Occipital lobe (tissue), 2 donors: Measurements from ENCODE around the gene TRAF3. TPM values are rescaled to one million over a fixed set of nuclear protein-coding genes. Genes with fewer than 3 reads are reported as not detected.
"Not testable (repeated sequence)": the region's sequence is repeated elsewhere in the genome, so short reads cannot be mapped to it uniquely, and the experiment has no call there.

Experiments
- DNase-seq: peaks from one replicate; lab custom pipeline; 2025; lab: John Stamatoyannopoulos, UW
- total RNA-seq: library from RNA; depleted of rRNA; stranded (reverse); fragments of >200 nt; gene quantifications from one replicate; pipeline ENCODE4 v1.2.3, GENCODE V29; 2014

The TRAF3 gene
- total RNA-seq, 1 donor from 2014 or later, result 20.1 TPM

DNA sequence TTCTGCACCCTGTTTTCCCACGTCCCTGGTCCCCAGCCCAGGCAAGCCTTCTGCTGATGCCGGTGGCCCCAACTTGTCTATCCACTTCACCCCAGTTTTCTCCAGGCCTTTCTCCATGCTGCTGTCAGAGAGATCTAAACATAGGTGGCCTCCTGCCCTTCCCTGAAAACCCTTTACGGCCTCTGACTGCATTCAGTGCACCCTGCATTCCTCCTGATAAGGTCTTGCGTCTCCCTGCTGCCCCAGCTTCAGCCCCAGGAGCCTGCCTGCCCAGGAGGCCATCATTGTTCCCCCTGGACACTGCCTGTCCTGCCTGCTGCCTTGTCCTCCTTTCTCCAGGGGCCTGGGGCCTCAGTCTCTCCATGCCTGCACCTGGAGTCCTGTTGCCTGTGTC lies 29.8 kb downstream of the TRAF3 start:
- no peak for DNase-seq

DNA sequence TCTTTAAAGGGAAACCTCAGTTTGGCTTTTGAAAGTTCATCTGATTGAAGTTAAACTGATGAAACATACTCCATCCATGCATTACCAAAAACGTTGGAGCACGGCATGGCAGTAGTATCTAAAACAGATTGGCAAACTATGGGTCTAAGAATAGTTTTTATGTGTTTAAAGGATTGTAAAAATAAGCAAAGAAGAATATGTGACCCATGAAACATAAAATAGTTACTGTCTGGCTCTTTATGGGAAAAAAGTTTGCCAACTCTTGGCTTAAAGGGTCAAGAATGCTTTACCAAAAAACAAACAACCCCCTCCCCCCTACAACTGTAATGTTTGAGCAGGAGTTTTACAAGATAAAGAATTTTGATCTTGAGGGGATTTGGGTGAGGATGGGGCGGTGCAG lies 32.6 kb downstream of the TRAF3 start:
- DNase-seq, result no peak

DNA sequence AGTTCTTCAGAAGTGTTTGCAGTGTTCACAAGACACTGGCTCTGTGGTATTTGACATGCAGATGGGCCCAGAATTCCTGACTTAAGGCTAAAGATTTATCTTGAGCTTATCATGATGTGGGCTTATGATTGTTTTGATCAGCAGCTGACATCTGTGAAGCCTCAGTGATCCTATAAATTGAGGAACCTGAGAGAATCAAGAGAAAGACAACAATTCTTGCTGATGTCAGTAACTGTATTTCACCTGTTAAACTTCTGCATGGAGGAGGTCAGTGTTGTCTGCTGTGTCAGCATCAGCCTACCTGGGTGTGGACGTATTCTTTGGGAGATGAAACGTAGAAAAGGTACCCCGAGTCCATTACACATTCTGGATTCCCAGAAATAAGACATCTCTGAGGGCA lies 33.3 kb downstream of the TRAF3 start:
- no peak for DNase-seq

DNA sequence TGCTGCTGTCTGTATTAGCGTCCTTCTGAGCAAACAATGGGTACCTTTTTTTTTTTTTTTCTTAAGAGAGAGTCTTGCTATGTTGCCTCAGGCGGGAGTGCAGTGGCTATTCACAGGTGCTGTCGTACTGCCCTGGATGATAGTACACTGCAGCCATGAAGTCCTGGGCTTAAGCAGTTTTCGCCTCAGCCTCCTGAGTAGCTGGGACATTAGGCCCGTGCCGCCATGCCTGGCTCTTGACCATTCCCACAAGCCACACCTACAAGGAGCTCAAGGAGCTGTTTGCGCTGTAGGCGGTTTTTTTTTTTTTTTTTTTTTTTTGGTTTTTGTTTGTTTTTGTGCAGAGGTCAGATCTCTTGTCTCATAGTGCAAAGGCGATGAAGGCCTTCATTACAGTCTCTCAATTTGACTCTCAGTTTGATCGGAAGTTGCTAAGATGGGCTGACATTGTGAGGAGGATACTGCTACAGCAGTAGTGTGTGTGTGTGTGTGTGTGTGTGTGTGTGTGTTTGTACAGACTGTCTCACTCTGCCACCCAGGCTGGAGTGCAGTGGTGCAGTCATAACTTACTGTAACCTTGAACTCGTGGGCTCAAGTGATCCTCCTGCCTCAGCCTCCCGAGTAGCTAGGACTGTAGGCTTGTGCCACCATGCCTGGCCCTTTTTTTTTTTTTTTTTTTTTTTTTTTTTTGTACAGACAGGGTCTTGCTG lies 34.2 kb downstream of the TRAF3 start:
- no peak for DNase-seq

DNA sequence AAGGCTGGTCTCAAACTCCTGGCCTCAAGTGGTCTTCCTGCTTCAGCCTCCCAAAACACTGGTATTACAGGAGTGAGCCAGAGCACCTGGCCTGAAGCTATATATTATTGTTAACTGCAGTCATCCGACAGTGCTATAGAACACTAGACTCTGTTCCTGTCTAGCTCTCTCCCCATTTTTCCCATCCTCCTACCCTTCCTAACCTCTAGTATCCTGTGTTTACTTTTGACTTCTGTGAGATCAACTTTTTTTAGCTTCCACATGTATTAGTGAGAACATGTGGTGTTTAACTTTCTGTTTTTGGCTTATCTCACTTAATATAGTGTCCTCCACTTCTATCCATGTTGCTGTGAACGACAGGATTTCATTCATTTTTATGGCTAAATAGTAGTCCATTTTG lies 34.7 kb downstream of the TRAF3 start:
- DNase-seq, result no peak

DNA sequence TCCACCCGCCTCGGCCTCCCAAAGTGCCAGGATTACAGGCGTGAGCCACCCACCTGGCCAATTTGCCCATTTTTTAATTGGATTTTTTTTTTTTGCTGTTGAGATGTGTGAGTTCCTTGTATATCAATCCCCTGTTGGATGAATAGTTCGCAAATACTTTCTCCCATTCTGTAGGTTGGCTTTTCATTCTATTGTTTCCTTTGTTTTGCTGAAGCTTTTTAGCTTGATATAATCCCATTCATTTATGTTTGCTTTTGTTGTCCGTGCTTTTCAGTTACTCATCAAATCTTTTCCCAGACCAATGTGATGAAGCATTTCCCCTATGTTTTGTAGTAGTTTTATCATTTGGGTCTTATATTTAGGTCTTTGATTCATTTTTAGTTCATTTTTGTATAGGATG lies 36.4 kb downstream of the TRAF3 start:
- DNase-seq, result no peak

DNA sequence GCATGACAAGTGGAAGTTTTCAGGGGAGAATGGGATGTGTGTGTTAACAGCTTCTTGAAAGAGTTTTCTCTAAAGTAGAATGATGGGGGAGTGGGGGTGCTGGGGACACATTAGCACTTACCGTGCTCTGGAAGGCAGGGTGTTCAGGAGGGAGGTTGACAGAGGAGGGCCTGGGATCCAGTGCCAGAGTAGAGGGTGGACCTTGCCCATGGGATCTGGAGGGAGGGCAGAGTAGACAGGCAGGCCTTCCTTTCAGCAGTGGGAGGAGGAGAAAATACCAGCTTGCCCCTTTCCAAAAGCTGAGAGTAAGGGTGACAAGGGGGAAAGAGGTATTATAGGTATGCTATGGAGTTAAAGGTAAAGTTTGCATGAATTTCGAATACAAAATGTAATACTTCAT lies 40.1 kb downstream of the TRAF3 start:
- DNase-seq, result no peak

DNA sequence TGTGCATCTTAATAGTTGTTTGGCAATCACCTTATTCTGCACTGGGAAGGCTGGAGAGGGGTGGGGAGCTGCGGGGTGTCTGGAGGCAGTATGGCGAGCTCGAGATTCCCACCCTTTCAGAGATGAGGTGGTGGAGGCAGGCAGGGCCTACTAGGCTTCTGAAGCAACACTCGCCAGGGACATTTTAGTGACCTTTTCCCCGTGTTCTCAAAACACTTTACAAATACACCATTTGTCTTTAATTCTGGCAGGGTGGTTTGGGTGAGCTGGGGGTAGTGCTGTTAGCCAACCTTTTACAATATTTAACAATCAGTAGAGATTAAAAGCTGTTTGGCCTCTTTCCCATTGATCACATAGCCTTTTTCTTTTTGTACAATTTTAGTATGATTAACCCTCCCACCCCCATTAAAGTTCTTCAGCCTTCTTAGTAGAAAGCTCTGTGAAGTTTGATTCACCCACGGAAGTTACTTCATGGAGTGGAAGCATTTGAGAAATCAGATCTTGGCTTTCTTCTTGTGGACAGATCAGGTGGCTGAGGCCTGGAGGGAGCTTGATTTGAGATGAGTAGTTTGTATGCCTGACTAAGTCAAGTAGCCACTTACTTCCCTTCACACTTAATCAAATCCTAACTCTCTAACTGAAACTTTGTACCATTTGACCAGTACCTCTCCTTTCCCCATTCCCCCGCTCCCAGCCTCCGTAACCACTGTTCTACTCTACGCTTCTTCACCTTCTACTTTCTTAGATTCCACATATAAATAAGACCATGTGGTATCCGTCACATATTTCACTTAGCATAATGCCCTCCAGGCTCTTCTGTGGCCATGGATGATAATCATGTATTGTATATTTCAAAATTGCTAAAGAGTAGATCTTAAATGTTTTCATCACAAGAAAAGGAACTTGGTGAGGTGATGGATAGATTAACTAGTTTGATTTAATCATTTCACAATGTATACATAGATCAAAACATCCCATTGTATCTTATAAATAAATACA lies 41.0 kb downstream of the TRAF3 start:
- no peak for DNase-seq

DNA sequence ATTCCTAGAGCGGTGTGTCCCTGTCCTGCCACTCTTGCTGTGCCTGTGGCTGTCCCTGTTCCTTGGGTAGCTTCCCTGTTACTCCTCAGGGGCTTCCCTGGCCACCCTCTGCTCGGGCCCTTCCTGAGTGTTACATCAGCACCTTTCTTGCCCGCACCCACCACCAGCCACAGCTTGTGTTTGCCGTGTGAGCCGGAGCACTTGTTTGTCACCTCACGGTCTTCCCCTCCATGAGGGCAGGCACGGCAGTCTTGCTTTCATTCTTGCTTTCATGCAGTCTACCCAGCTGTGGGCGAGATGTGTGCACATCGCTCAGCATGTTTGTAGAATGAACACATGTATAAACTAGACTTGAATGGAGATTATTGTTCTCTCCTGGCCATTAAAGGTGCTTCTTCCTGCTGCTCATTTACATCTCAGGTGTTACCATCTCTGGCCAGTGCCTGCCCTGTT lies 42.0 kb downstream of the TRAF3 start:
- no peak for DNase-seq

DNA sequence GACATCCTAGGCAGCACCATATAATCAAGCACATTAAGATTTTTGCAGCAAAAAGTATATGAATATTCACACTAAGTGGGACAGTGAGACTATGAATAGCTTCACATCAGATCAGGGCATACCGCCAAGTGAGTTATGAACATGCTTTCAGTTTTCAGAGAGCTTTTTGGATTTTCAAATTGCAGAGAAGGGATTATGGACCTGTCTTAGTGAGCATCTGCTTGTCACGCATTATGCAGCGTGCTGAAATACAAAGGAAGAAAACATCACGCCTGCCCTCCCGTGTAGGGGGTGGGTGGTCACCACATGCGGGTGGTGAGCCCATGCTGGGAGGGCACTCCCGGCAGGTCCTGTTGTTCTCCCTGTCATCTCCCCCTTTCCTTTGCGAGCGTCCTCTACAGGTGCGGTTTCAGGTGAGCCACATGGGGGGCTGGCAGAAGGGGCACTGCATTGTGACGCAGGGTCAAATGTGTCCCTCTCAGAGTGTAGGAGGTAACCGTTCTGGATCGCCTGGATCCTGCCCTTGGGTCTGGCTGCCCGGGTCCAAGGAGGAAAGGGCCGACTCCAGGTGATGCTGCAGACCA lies 42.6 kb downstream of the TRAF3 start:
- DNase-seq, result no peak

DNA sequence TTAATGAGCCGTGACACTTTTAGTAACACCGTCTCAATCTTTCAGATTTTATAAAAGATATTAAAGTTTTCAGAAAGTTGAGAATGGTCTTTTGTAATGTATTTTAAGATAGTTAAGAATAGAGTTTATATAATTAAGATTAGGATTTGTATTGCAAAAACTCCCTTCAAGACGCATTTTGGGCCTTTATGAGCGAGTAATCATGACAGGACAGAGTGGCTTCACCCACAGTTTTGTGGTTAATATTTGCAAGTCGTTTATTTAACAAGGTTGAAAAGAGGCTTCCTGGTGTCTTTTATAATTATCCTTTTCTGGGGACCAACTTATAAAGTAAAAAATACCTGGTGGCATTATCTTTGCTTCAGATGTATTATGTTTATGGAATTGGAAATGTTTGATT lies 44.0 kb downstream of the TRAF3 start:
- DNase-seq, result no peak

DNA sequence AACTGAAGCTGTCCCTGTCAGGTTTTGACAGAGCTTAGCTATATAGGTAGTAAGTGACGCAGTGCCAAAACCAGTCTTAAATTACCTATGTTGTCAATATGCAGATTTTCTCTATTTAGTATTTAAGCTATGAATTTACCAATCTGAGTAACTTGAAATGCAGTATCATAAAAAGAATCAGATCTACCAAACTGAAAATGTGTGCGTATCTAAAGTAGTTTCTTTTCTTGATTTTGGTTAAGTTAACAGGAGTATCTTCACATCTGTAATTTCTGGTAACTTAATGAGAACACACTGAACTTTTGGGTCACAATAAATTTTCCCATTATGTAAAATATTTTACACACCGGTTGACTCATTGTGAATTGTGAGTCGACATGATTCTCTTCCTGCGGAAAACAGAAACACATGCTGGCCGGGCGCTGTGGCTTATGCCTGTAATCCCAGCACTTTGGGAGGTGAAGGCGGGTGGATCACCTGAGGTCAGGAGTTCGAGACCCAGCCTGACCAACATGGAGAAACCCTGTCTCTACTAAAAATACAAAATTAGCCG lies 45.1 kb downstream of the TRAF3 start:
- no peak for DNase-seq

DNA sequence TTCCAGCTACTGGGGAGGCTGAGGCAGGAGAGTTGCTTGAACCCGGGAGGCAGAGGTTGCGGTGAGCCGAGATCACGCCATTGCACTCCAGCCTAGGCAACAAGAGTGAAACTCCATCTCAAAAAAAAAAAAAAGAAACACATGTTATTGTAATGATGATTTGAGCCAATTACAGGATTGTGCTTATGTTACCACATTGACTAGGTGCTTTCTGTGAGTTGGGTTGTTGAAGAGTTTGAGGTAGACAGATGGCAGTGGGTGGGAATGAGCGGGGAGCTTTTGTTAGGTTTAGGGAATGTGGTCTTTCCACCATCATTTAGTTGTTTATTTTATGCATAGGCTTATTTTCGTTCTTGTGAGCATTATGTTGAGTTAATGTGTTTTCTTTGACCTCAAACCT lies 45.6 kb downstream of the TRAF3 start:
- DNase-seq, result not testable (repeated sequence)

DNA sequence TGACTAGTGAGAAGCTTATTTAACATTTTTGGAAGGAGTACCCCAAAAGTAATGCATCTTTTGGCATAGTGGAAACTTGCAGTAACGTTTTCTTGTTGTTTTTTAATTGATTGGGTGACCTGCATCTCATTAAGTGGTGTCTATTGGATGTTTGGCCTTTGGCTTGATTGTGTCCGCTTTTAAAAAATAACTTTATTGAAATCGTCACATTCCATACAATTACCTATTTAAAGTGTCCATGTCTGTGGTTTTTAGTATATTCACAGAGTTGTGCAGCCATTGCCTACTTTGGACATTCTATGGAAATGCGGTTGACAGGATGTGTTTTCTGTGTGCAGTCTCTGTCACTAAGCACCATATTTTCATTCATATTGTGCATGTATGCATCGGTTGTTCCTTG lies 46.3 kb downstream of the TRAF3 start:
- DNase-seq, result no peak

DNA sequence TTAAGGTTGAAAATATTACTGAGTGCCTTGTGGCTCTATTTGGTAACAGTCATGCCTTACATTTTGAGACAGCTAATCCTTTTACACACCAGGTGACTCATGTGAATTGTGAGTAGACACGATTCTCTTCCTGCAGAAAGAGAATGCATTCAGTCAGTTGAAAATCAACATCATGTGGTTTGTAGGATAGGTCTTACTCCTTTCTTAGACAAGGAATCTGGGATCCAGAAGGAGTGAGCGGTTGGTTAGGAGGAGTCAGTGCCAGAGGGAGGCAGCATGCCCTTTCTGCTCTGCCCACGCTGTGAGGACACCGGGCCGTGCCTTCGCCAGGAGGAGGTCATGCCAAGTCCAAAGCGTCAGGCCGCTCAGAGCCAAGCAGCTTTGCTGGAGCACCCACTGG lies 47.6 kb downstream of the TRAF3 start:
- DNase-seq, result no peak

DNA sequence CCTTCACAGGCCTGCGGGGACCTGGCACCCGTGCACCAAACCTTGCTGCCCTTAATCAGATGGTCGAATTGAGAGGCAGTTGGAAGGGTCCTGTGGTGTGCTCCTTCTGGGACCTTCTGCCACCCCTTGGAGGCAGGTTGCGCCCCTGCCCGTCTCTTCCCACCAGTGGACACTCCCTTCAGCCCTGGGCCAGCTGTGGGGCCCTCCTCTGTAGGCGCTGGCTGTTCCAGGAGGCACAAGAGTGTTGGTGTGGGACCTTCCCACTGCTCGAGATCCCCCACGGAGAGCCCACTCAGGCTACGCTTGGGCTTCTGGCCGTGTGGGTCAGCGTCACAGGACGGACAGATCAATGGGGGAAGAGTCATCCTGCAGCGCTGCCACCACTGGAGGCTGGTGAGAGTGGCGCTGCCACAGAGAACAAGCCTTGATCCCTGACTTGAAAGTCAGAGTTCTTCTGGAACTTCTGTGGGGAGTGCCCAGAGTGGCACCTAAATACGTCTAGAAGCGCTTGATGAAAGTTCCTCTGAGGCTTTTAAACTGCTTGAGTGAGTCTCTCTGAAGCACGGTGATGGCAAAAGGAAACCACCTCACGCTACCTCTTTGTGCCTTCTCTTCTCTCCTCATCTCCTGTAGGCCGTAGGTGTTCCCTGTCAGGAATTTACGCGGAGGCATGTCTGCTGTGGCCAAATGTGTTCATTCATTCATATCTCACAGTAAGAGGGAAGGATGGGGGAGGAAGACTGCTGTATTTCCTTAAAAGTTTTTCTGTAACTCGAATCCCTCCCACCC lies 48.3 kb downstream of the TRAF3 start:
- no peak for DNase-seq

DNA sequence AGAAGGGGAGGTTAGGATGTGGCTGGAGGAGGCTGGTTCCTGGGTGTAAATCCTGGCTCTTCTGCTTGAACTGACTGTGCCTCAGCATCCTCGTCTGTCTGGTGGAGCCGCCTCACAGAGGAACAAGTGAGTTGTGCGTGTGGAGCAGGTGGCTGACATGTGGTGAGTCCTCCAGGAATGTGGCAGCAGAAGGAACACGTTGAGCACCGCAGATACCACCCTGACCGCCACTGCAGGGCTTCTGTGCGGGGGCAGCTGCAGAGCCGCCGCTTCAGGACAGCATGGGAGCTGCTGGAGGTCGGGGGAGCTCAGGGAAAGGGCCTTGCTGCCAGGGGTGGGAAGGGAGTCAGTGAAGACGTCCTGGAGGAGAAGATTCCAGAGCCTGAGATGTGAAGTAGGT lies 48.9 kb downstream of the TRAF3 start:
- no peak for DNase-seq

DNA sequence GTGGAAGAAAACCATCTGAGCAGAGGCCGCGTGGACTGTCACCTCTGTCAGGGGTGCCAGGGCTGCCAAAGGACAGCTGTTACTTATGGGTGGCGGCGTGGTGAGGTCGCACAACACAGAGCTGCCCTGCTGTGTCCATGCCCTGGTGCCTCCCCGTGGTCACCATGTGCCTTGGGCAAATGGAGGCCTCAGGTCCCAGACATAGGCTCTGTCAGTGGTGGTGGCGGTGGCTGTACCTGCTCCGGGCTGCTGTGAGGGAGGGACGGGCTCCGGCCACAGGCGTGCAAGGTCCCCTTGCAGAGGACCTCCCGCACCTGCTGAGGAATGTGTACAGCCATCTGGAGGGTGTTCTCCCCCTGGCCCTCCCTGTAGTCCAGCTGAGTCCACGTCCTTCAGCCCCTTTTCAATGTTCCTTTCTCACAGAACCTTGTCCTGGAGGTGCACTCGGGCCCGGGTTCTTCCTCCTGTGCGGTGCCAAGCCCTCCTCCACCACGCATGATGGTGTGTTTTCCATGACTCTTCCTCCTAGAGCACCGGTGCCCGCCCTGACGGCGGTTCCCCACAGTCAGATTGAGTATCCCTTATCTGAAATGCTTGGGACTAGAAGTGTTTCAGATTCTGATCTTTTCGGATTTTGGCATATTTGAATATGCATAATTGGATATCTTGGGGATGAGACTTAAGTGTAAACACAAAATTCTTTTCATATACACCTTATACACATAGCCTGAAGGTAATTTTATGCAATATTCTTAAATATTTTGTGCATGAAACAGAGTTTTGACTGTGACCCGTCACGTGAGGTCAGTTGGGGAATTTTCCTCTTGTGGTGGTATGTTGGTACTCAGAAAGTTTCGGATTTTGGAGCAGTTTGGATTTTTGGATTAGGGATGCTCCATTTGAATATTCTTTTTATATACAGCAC lies 49.8 kb downstream of the TRAF3 start:
- no peak for DNase-seq

DNA sequence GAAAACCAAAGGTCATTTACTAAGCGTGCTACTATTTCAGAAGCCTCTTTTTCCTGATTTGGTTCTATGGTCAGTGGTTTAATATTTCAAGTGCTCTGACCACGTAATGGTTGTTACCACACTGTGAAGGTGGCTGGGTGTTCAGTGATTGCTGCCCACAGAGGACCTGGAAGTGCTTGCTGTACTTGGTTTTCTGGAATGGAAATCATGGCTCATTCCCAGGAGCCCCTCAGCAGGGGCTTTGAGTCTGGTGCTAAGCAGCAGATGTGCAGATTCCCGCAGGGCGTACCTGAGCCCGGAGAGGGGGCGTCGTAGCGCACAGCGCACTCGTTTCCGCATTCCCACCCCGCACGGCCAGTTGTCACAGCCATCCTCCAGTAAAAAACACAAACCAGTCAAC lies 50.5 kb downstream of the TRAF3 start:
- no peak for DNase-seq

DNA sequence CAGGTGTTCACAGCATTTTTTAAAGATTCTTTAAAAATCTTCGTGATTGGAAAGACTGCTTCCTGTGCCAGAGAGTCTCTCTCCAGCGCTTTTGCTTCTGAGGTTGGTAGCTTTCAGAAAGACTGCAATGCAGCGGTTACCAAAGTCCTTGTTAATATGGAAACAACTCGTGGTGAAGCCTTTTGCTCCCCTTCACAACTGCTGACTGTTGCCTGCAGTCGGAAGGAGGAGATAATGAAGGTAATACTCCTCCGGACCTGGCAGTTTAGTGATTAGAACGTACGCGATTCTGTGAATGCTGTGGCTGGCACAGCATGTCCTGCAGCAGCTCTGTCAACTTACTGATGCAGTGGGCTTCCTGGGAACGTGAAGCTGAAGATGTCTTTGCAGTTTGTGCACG lies 50.9 kb downstream of the TRAF3 start:
- DNase-seq, result no peak
